HepG2 (cell line): ENCODE results near the gene AADAT. TPM values are rescaled to one million over a fixed set of nuclear protein-coding genes. Genes with fewer than 3 reads are reported as not detected.

Experiments
- ATAD3A ChIP-seq: sonication (generic); formaldehyde crosslinking; IDR thresholded peaks from 2 replicates; pipeline ENCODE4 v1.4.0; 2020; ENCODE audit warnings: missing genetic modification reagents
- GABPA ChIP-seq, 2 experiments: IDR thresholded peaks; 2 replicates each; pipeline ENCODE4 v1.6.1; 2011 to 2016; ENCODE audit warnings: low read depth in 2 of 2, low read length in 1 of 2, missing biosample characterization in 1 of 2, missing genetic modification characterization in 1 of 2
- HMGA1 ChIP-seq: sonication (generic); formaldehyde crosslinking; conservative IDR thresholded peaks from 2 replicates; pipeline ENCODE4 v1.4.0; 2020; ENCODE audit warnings: missing genetic modification reagents
- JARID2 ChIP-seq: sonication (generic); formaldehyde crosslinking; IDR thresholded peaks from 2 replicates; pipeline ENCODE4 v1.8.1; 2023; ENCODE audit warnings: missing genetic modification reagents, inconsistent platforms; ENCODE audit not compliant: insufficient replicate concordance
- KDM4B ChIP-seq: sonication (generic); formaldehyde crosslinking; IDR thresholded peaks from 2 replicates; pipeline ENCODE4 v1.4.0; 2020; ENCODE audit warnings: missing genetic modification reagents
- MBNL3 ChIP-seq: fragments of 250-450 bp; sonication (Bioruptor Pico); conservative IDR thresholded peaks from 2 replicates; pipeline ENCODE4 v1.8.0; 2022; ENCODE audit warnings: mild to moderate bottlenecking, inconsistent platforms
- NFE2L1 ChIP-seq: sonication (generic); formaldehyde crosslinking; IDR thresholded peaks from 2 replicates; pipeline ENCODE4 v1.4.0; 2020; ENCODE audit warnings: missing genetic modification reagents, mild to moderate bottlenecking, borderline replicate concordance
- RORA ChIP-seq: sonication (generic); formaldehyde crosslinking; IDR thresholded peaks from 2 replicates; pipeline ENCODE4 v1.5.0; 2020; ENCODE audit warnings: mild to moderate bottlenecking, missing genetic modification reagents, moderate library complexity
- SUZ12 ChIP-seq: fragments of 150-350 bp; IDR thresholded peaks from 2 replicates; pipeline ENCODE4 v1.6.1; 2014; ENCODE audit warnings: low read depth, low read length
- TAF15 ChIP-seq: fragments of 200-400 bp; formaldehyde crosslinking; IDR thresholded peaks from one replicate; pipeline ENCODE4 v1.6.1; 2018; ENCODE audit warnings: mild to moderate bottlenecking, low read depth, low read length; ENCODE audit not compliant: poor library complexity, severe bottlenecking
- ZNF260 ChIP-seq: sonication (generic); formaldehyde crosslinking; IDR thresholded peaks from 2 replicates; pipeline ENCODE4 v1.4.0; 2020; ENCODE audit warnings: missing genetic modification reagents, low read depth, mild to moderate bottlenecking, borderline replicate concordance
- ZNF282 ChIP-seq: fragments of 450-650 bp; IDR thresholded peaks from 2 replicates; pipeline ENCODE4 v1.6.1; 2018; ENCODE audit not compliant: partially characterized antibody
- ZNF350 ChIP-seq: sonication (generic); formaldehyde crosslinking; IDR thresholded peaks from 2 replicates; pipeline ENCODE4 v1.4.0; 2020; ENCODE audit warnings: mild to moderate bottlenecking, low read depth, missing genetic modification reagents, borderline replicate concordance
- ZNF563 ChIP-seq: sonication (generic); formaldehyde crosslinking; IDR thresholded peaks from 2 replicates; pipeline ENCODE4 v1.8.0; 2022; ENCODE audit warnings: mild to moderate bottlenecking, moderate library complexity, missing genetic modification reagents
- ZNF577 ChIP-seq: sonication (generic); formaldehyde crosslinking; IDR thresholded peaks from 2 replicates; pipeline ENCODE4 v1.4.0; 2020; ENCODE audit warnings: mild to moderate bottlenecking, low read depth, missing genetic modification reagents, borderline replicate concordance
- ZNF616 ChIP-seq: sonication (generic); formaldehyde crosslinking; IDR thresholded peaks from 2 replicates; pipeline ENCODE4 v1.5.0; 2020; ENCODE audit warnings: low read depth, mild to moderate bottlenecking, missing genetic modification reagents
- ZNF841 ChIP-seq: sonication (generic); formaldehyde crosslinking; IDR thresholded peaks from 2 replicates; pipeline ENCODE4 v1.8.1; 2023; ENCODE audit warnings: missing genetic modification reagents, borderline replicate concordance
- polyA plus RNA-seq, 8 experiments: library from polyadenylated mRNA; depleted of rRNA in 3 of 8; stranded (reverse) in 7 of 8; unstranded in 1 of 8; fragments of >200 nt; fragmentation: Illumina TruSeq in 4 of 8; extraction: Trizol in 4 of 8; gene quantifications; 2 replicates each; pipeline versions ENCODE4 v1.2.1 to v1.2.3, GENCODE V29; 2011 to 2016; ENCODE audit warnings: low read depth in 4 of 8, missing spikeins in 1 of 8, mixed read lengths in 1 of 8; ENCODE audit not compliant: insufficient read depth in 1 of 8
- total RNA-seq, 5 experiments: library from RNA; depleted of rRNA; stranded (reverse); fragments of >200 nt; fragmentation: Illumina TruSeq; extraction: Trizol; gene quantifications; 2 replicates each; pipeline ENCODE4 v1.2.3, GENCODE V29; 2016; ENCODE audit warnings: low read depth in 1 of 5
- TF ChIP-seq, protein P1 (sequence below), 2 experiments: sonication (generic) in 1 of 2; formaldehyde crosslinking in 1 of 2; IDR thresholded peaks; 2 replicates each; pipeline versions ENCODE4 v1.6.1 to v1.9.0; 2014 to 2022; ENCODE audit warnings: antibody characterized with exemption in 1 of 2, borderline replicate concordance in 1 of 2, inconsistent platforms in 1 of 2, low read depth in 1 of 2, missing genetic modification reagents in 1 of 2
- TF ChIP-seq, protein P2 (sequence below): sonication (generic); formaldehyde crosslinking; IDR thresholded peaks from 2 replicates; pipeline ENCODE4 v1.4.0; 2020; ENCODE audit warnings: missing genetic modification reagents
- TF ChIP-seq, protein P3 (sequence below): IDR thresholded peaks from 2 replicates; pipeline ENCODE4 v1.6.1; 2018; ENCODE audit warnings: missing genetic modification reagents, mild to moderate bottlenecking, missing compliant biosample characterization

Gene AADAT
- total and polyA plus RNA-seq, 2 of the 13 experiments (the other 11 are each of a cell fraction or from before 2014, with no cell fraction given), result 6.1 to 9.1 TPM

- TF ChIP-seq, protein P1, sequence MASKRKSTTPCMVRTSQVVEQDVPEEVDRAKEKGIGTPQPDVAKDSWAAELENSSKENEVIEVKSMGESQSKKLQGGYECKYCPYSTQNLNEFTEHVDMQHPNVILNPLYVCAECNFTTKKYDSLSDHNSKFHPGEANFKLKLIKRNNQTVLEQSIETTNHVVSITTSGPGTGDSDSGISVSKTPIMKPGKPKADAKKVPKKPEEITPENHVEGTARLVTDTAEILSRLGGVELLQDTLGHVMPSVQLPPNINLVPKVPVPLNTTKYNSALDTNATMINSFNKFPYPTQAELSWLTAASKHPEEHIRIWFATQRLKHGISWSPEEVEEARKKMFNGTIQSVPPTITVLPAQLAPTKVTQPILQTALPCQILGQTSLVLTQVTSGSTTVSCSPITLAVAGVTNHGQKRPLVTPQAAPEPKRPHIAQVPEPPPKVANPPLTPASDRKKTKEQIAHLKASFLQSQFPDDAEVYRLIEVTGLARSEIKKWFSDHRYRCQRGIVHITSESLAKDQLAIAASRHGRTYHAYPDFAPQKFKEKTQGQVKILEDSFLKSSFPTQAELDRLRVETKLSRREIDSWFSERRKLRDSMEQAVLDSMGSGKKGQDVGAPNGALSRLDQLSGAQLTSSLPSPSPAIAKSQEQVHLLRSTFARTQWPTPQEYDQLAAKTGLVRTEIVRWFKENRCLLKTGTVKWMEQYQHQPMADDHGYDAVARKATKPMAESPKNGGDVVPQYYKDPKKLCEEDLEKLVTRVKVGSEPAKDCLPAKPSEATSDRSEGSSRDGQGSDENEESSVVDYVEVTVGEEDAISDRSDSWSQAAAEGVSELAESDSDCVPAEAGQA (IDR thresholded peaks at IDR 0.05; ENCODE audit: low read depth), result no peak
- TF ChIP-seq, protein P1 (CRISPR knock-in tag; IDR thresholded peaks at IDR 0.05; ENCODE audit: borderline replicate concordance), result no peak
- no peak for TF ChIP-seq ZNF282
- no peak for TF ChIP-seq KDM4B (CRISPR knock-in tag)
- no peak for TF ChIP-seq ZNF841
- no peak for TF ChIP-seq TAF15
- no peak for TF ChIP-seq JARID2 (CRISPR knock-in tag)
- TF ChIP-seq SUZ12, result no peak
- TF ChIP-seq MBNL3 (CRISPR knock-in tag), result no peak
- no peak for TF ChIP-seq ZNF260 (CRISPR knock-in tag)
- no peak for TF ChIP-seq ZNF350 (CRISPR knock-in tag)
- TF ChIP-seq ZNF577 (CRISPR knock-in tag), result no peak
- TF ChIP-seq NFE2L1 (CRISPR knock-in tag), result no peak
- TF ChIP-seq ATAD3A (CRISPR knock-in tag), result no peak
- TF ChIP-seq, protein P2, sequence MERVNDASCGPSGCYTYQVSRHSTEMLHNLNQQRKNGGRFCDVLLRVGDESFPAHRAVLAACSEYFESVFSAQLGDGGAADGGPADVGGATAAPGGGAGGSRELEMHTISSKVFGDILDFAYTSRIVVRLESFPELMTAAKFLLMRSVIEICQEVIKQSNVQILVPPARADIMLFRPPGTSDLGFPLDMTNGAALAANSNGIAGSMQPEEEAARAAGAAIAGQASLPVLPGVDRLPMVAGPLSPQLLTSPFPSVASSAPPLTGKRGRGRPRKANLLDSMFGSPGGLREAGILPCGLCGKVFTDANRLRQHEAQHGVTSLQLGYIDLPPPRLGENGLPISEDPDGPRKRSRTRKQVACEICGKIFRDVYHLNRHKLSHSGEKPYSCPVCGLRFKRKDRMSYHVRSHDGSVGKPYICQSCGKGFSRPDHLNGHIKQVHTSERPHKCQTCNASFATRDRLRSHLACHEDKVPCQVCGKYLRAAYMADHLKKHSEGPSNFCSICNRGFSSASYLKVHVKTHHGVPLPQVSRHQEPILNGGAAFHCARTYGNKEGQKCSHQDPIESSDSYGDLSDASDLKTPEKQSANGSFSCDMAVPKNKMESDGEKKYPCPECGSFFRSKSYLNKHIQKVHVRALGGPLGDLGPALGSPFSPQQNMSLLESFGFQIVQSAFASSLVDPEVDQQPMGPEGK (CRISPR knock-in tag), result peak; percentile 29; the same call in 1 of the 2 replicates
- TF ChIP-seq, protein P3, sequence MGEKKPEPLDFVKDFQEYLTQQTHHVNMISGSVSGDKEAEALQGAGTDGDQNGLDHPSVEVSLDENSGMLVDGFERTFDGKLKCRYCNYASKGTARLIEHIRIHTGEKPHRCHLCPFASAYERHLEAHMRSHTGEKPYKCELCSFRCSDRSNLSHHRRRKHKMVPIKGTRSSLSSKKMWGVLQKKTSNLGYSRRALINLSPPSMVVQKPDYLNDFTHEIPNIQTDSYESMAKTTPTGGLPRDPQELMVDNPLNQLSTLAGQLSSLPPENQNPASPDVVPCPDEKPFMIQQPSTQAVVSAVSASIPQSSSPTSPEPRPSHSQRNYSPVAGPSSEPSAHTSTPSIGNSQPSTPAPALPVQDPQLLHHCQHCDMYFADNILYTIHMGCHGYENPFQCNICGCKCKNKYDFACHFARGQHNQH (CRISPR knock-in tag), result no peak
- TF ChIP-seq ZNF616 (CRISPR knock-in tag), result no peak
- TF ChIP-seq HMGA1 (CRISPR knock-in tag), result no peak
- no peak for TF ChIP-seq RORA (CRISPR knock-in tag)
- TF ChIP-seq ZNF563, result peak; percentile 44; the same call in 1 of the 2 replicates
- TF ChIP-seq GABPA (IDR thresholded peaks at IDR 0.05; ENCODE audit: low read depth, low read length), result no peak
- no peak for TF ChIP-seq GABPA (CRISPR knock-in tag; IDR thresholded peaks at IDR 0.05; ENCODE audit: low read depth)
Observed at GRCh38 chr4:170026253-170027021, 63.3 kb downstream of the AADAT start, which contains the start of gene MFAP3L (continued).
